ENCODE results near the gene SSRP1. TPM values are rescaled to one million over a fixed set of nuclear protein-coding genes. Genes with fewer than 3 reads are reported as not detected.

SSRP1 gene
- total and polyA plus RNA-seq, 12 donors = 25.3 to 106 (median 56.9) TPM

- Histone ChIP-seq H3K4me3 (no peak overlapping the region), H3K27me3 (no peaks in the 10 kb centered on the region), H3K36me3 (replicated peaks in 1 of 2) (no peaks in the 10 kb centered on the region), H3K9me3 (replicated peaks in 1 of 3) (no peaks in the 10 kb centered on the region), H3K27ac (no peak overlapping the region), H3K4me1 (replicated peaks in 1 of 2) (peaks cover 7 to 25% of the 10 kb centered on the region in 2 donors)
- WGBS, 4 donors = 65 to 76% (median 69%) methylated on average over 3 of the region's 3 CpGs
- intact Hi-C loops (cut with DNase I) = no loop called here
- no peak for TF ChIP-seq POLR2A (IDR thresholded peaks at IDR 0.05)
- DNase-seq = no peak
Observed at GRCh38 chr11:57276169-57276970, 59.3 kb downstream of the SSRP1 start.

Other genes with a start within 250 kb of the SSRP1 start
- gene LRRC55, start 153.9 kb downstream of the SSRP1 start, total RNA-seq = 1 to 10 TPM in 1 of 9 donors, under 1 TPM in 7, not detected in 1; 0.25 to 1.1 (median 0.57) TPM
- gene LRRC55, start 153.9 kb downstream of the SSRP1 start, polyA plus RNA-seq = under 1 TPM; 0.08 to 0.59 (median 0.17) TPM
- 10 to 100 TPM in 3 of 9 donors, 1 to 10 TPM in 6; 3.4 to 30.1 (median 6.9) TPM for gene APLNR, start 98.6 kb downstream of the SSRP1 start, total RNA-seq
- 1 to 10 TPM; 1.1 to 2.5 (median 2.1) TPM for gene APLNR, start 98.6 kb downstream of the SSRP1 start, polyA plus RNA-seq
- gene TNKS1BP1, start 10.9 kb downstream of the SSRP1 start, total RNA-seq = 100 to 1,000 TPM in 7 of 9 donors, 10 to 100 TPM in 2; 24.5 to 203 (median 136) TPM
- 100 to 1,000 TPM; 113 to 338 (median 209) TPM for gene TNKS1BP1, start 10.9 kb downstream of the SSRP1 start, polyA plus RNA-seq
- gene P2RX3, start 2.5 kb upstream of the SSRP1 start, total RNA-seq = 1 to 10 TPM in 4 of 9 donors, under 1 TPM in 4, not detected in 1; 0.11 to 2.5 (median 0.97) TPM
- under 1 TPM in 2 of 3 donors, not detected in 1; 0.13 to 0.66 TPM for gene P2RX3, start 2.5 kb upstream of the SSRP1 start, polyA plus RNA-seq
- not detected for gene PRG3, start 45.3 kb upstream of the SSRP1 start, total RNA-seq
- not detected for gene PRG3, start 45.3 kb upstream of the SSRP1 start, polyA plus RNA-seq
- gene PRG2, start 54.8 kb upstream of the SSRP1 start, total RNA-seq = under 1 TPM in 2 of 9 donors, not detected in 7; 0.27 to 0.28 TPM
- gene PRG2, start 54.8 kb upstream of the SSRP1 start, polyA plus RNA-seq = under 1 TPM in 2 of 3 donors, not detected in 1; 0.24 to 0.97 TPM
- 10 to 100 TPM; 14.0 to 72.7 (median 31.4) TPM for gene SLC43A3, start 91.2 kb upstream of the SSRP1 start, total RNA-seq
- 10 to 100 TPM; 20.7 to 36.1 (median 23.2) TPM for gene SLC43A3, start 91.2 kb upstream of the SSRP1 start, polyA plus RNA-seq
- 1 to 10 TPM in 3 of 9 donors, under 1 TPM in 4, not detected in 2; 0.24 to 2.1 (median 0.71) TPM for gene RTN4RL2, start 124.6 kb upstream of the SSRP1 start, total RNA-seq
- 1 to 10 TPM in 1 of 3 donors, under 1 TPM in 1, not detected in 1; 0.56 to 1.0 TPM for gene RTN4RL2, start 124.6 kb upstream of the SSRP1 start, polyA plus RNA-seq
- gene SLC43A1, start 179.8 kb upstream of the SSRP1 start, total RNA-seq = 10 to 100 TPM in 7 of 9 donors, 1 to 10 TPM in 2; 4.2 to 32.3 (median 25.1) TPM
- gene SLC43A1, start 179.8 kb upstream of the SSRP1 start, polyA plus RNA-seq = 10 to 100 TPM in 2 of 3 donors, 1 to 10 TPM in 1; 3.8 to 24.8 (median 14.8) TPM
- 10 to 100 TPM; 35.6 to 89.0 (median 54.0) TPM for gene TIMM10, start 194.9 kb upstream of the SSRP1 start, total RNA-seq
- gene TIMM10, start 194.9 kb upstream of the SSRP1 start, polyA plus RNA-seq = 10 to 100 TPM; 23.9 to 72.5 (median 48.8) TPM
- gene SMTNL1, start 201.7 kb upstream of the SSRP1 start, total RNA-seq = under 1 TPM in 1 of 9 donors, not detected in 8; 0.30 TPM
- not detected for gene SMTNL1, start 201.7 kb upstream of the SSRP1 start, polyA plus RNA-seq
- 100 to 1,000 TPM in 2 of 9 donors, 10 to 100 TPM in 7; 34.4 to 108 (median 82.8) TPM for gene UBE2L6, start 231.8 kb upstream of the SSRP1 start, total RNA-seq
- 10 to 100 TPM; 38.0 to 89.4 (median 38.2) TPM for gene UBE2L6, start 231.8 kb upstream of the SSRP1 start, polyA plus RNA-seq

All from adrenal gland (tissue), 12 donors.